Ovary (tissue), 3 donors: ENCODE data around the gene BEST2.

Experiments used
- CTCF ChIP-seq, 3 donors: fragments of 450-650 bp in 2 of 3; fragments of 200-600 bp in 1 of 3; IDR thresholded peaks; one replicate each; pipeline versions ENCODE4 v1.5.1 to v1.8.0; 2016 to 2022; ENCODE audit warnings: antibody characterized with exemption in 3 of 3, mild to moderate bottlenecking in 1 of 3
- EP300 ChIP-seq: sonication (generic); formaldehyde crosslinking; IDR thresholded peaks from one replicate; pipeline ENCODE4 v1.6.1; 2017; ENCODE audit warnings: antibody characterized with exemption
- POLR2A ChIP-seq: fragments of 450-650 bp; IDR thresholded peaks from one replicate; pipeline ENCODE4 v1.6.1; 2017; ENCODE audit warnings: antibody characterized with exemption, mild to moderate bottlenecking, moderate library complexity
- donor health status: DM: no; HTN: no; CAD: no.

GRCh38 chr19:12706332-12706718, 45.3 kb upstream of the BEST2 start:
- TF ChIP-seq CTCF (IDR thresholded peaks at IDR 0.05) (no peak), POLR2A (no peak), EP300 (no peak)
